ENCODE data around the gene SH3RF3. TPM values are rescaled to one million over a fixed set of nuclear protein-coding genes. Genes with fewer than 3 reads are reported as not detected.

SH3RF3 gene
- total RNA-seq, 1 experiment from 2014 or later = not detected

DNA sequence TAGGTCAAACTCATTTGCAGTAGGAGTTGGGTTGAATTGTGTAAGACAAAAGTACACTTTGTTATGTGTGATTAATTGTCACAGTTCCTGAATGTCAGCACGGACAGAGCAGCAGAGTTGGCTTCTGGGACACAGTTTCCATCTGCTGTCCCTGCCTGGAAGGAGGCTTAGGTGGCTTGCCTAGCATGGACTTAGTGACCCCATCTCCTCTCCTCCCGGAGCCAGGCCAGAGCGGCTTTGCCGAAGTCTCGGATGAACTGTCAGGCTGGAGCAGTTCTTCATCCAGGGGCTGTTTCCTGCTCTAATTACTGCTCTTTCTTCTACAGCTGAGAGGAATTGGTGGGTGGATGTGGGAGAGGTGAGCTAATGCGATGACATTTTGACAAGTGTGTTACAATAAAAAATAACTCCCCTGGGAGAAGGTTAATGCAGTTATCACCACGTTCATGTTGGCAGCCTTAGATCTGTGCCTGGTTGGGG, 102.0 kb downstream of the SH3RF3 start:
- H3K36me3 ChIP-seq (ENCODE audit: control insufficient read depth in 1 of 2, insufficient read depth in 2 of 2, low read length in 2 of 2) = no peaks in the 10 kb centered on the region
- TF ChIP-seq, protein P1, sequence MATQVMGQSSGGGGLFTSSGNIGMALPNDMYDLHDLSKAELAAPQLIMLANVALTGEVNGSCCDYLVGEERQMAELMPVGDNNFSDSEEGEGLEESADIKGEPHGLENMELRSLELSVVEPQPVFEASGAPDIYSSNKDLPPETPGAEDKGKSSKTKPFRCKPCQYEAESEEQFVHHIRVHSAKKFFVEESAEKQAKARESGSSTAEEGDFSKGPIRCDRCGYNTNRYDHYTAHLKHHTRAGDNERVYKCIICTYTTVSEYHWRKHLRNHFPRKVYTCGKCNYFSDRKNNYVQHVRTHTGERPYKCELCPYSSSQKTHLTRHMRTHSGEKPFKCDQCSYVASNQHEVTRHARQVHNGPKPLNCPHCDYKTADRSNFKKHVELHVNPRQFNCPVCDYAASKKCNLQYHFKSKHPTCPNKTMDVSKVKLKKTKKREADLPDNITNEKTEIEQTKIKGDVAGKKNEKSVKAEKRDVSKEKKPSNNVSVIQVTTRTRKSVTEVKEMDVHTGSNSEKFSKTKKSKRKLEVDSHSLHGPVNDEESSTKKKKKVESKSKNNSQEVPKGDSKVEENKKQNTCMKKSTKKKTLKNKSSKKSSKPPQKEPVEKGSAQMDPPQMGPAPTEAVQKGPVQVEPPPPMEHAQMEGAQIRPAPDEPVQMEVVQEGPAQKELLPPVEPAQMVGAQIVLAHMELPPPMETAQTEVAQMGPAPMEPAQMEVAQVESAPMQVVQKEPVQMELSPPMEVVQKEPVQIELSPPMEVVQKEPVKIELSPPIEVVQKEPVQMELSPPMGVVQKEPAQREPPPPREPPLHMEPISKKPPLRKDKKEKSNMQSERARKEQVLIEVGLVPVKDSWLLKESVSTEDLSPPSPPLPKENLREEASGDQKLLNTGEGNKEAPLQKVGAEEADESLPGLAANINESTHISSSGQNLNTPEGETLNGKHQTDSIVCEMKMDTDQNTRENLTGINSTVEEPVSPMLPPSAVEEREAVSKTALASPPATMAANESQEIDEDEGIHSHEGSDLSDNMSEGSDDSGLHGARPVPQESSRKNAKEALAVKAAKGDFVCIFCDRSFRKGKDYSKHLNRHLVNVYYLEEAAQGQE (IDR thresholded peaks at IDR 0.05; ENCODE audit: low read depth) = no peak
- TF ChIP-seq POLR2A (IDR thresholded peaks at IDR 0.05; ENCODE audit: borderline replicate concordance, extremely low read depth, insufficient read depth, insufficient read length) (no peak), EZH2 (IDR thresholded peaks at IDR 0.05) (no peak), EZH2phosphoT487 (IDR thresholded peaks at IDR 0.05; ENCODE audit: borderline replicate concordance) (no peak), CEBPB (IDR thresholded peaks at IDR 0.05; ENCODE audit: low read depth) (no peak), ZFX (IDR thresholded peaks at IDR 0.05) (no peak), FOSL1 (IDR thresholded peaks at IDR 0.05; ENCODE audit: low read depth) (no peak), SIN3A (IDR thresholded peaks at IDR 0.05; ENCODE audit: low read depth) (no peak), EGR1 (IDR thresholded peaks at IDR 0.05; ENCODE audit: low read depth) (no peak), ZNF274 (IDR thresholded peaks at IDR 0.05; ENCODE audit: low read depth, low read length) (no peak), SP1 (IDR thresholded peaks at IDR 0.05; ENCODE audit: low read depth) (no peak), SRF (IDR thresholded peaks at IDR 0.05; ENCODE audit: low read depth) (no peak), RAD21 (IDR thresholded peaks at IDR 0.05; ENCODE audit: low read depth) (no peak)
- TF ChIP-seq, protein P2, sequence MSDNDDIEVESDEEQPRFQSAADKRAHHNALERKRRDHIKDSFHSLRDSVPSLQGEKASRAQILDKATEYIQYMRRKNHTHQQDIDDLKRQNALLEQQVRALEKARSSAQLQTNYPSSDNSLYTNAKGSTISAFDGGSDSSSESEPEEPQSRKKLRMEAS (IDR thresholded peaks at IDR 0.05) = no peak
- TF ChIP-seq, protein P3, sequence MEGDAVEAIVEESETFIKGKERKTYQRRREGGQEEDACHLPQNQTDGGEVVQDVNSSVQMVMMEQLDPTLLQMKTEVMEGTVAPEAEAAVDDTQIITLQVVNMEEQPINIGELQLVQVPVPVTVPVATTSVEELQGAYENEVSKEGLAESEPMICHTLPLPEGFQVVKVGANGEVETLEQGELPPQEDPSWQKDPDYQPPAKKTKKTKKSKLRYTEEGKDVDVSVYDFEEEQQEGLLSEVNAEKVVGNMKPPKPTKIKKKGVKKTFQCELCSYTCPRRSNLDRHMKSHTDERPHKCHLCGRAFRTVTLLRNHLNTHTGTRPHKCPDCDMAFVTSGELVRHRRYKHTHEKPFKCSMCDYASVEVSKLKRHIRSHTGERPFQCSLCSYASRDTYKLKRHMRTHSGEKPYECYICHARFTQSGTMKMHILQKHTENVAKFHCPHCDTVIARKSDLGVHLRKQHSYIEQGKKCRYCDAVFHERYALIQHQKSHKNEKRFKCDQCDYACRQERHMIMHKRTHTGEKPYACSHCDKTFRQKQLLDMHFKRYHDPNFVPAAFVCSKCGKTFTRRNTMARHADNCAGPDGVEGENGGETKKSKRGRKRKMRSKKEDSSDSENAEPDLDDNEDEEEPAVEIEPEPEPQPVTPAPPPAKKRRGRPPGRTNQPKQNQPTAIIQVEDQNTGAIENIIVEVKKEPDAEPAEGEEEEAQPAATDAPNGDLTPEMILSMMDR (IDR thresholded peaks at IDR 0.05 in 2 of 3, conservative IDR thresholded peaks at IDR 0.05 in 1 of 3; ENCODE audit: borderline replicate concordance in 1 of 3, insufficient read depth in 1 of 3, low read depth in 2 of 3, low read length in 2 of 3) = no peak
- no peaks in the 10 kb centered on the region for H3K9me3 ChIP-seq (ENCODE audit: control insufficient read depth in 1 of 2, insufficient read depth in 1 of 2, low read depth in 1 of 2, low read length in 2 of 2)
- no peaks in the 10 kb centered on the region for H3K79me2 ChIP-seq (ENCODE audit: insufficient read depth, low read length)
- H3K27me3 ChIP-seq (ENCODE audit: insufficient read depth, low read length) = peaks cover 42% of the 10 kb centered on the region; the same call in 1 of the 2 replicates
- H3K4me3 ChIP-seq (replicated peaks in 1 of 2; ENCODE audit: low read depth in 1 of 2, low read length in 2 of 2) = no peak overlapping the region
- intact Hi-C loops (cut with micrococcal nuclease) = no loop called here
- no peaks in the 10 kb centered on the region for H3K4me1 ChIP-seq (ENCODE audit: control insufficient read depth in 1 of 2, insufficient read depth in 2 of 2, low read length in 2 of 2)
- CTCF ChIA-PET = no interaction called here
- no peak overlapping the region for H3K9ac ChIP-seq (ENCODE audit: low read length)
- H3K4me2 ChIP-seq (ENCODE audit: low read length) = no peak overlapping the region
- no peak overlapping the region for H2AFZ ChIP-seq (ENCODE audit: low read depth, low read length, poor library complexity, severe bottlenecking)
- BruUV-seq (replicated peaks) = no TSS peak
- H4K20me1 ChIP-seq (ENCODE audit: insufficient read depth) = no peaks in the 10 kb centered on the region
- RAD21 ChIA-PET (ENCODE audit: low non-redundant PET in 1 of 2, low total read pairs in 2 of 2, uncharacterized antibody in 2 of 2, unreplicated experiment in 2 of 2) = no interaction called here
- H3K27ac ChIP-seq (ENCODE audit: low read depth, low read length) = no peak overlapping the region
- H3K9me2 ChIP-seq (ENCODE audit: insufficient read depth) = no peaks in the 10 kb centered on the region
- ATAC-seq (no peak), DNase-seq (ENCODE audit: low read depth, low spot score) (no peak)
- POLR2A ChIA-PET = no interaction called here

All from HCT116 (cell line).